Measurements from ENCODE around the gene GYS1. TPM values are rescaled to one million over a fixed set of nuclear protein-coding genes. Genes with fewer than 3 reads are reported as not detected.

GYS1 gene
- total and polyA plus RNA-seq, 8 donors, result 7.3 to 18.2 (median 13.6) TPM

DNA sequence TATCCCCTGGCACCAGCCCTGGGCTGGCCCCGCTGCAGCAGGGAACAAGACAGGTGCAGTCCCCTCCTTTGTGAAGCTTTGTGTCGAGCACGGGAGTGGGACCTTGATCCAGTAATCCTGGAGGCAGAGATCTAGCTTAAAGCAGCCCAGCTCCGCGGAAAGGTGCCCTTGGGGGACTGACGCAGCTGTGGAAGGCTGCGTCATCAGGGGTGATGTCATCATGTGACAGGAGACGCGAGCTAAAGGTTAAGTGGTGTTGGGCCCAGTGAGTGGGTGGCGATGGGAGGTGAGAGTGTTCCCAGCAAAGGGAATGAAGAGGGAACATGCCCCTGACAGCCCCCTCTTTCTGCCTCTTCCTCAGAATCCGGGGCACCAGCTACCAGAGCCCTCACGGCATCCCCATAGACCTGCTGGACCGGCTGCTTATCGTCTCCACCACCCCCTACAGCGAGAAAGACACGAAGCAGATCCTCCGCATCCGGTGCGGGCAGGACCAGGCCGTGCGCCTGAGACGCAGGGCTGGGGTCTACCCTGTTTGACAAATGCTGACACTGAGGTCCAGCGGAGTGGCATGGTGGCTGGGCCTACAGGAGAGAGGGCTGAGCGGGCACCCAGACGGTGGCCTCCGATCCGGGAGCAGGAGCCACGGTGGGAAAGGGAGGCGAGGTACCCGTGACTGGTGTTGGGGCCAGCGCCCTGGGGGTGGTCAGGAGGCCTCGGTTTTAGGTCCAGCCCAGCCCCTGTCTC lies 21.2 kb upstream of the GYS1 start:
- TF ChIP-seq, protein P1, sequence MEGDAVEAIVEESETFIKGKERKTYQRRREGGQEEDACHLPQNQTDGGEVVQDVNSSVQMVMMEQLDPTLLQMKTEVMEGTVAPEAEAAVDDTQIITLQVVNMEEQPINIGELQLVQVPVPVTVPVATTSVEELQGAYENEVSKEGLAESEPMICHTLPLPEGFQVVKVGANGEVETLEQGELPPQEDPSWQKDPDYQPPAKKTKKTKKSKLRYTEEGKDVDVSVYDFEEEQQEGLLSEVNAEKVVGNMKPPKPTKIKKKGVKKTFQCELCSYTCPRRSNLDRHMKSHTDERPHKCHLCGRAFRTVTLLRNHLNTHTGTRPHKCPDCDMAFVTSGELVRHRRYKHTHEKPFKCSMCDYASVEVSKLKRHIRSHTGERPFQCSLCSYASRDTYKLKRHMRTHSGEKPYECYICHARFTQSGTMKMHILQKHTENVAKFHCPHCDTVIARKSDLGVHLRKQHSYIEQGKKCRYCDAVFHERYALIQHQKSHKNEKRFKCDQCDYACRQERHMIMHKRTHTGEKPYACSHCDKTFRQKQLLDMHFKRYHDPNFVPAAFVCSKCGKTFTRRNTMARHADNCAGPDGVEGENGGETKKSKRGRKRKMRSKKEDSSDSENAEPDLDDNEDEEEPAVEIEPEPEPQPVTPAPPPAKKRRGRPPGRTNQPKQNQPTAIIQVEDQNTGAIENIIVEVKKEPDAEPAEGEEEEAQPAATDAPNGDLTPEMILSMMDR (IDR thresholded peaks at IDR 0.05), result no peak
- peaks cover 0 to 9% (median 3%) of the 10 kb centered on the region in 3 donors for H3K4me1 ChIP-seq
- DNase-seq, result no peak
- 92% methylated on average over 32 of the region's 32 CpGs for WGBS, 2 donors
- H3K4me3 ChIP-seq, result no peak overlapping the region
- FAIRE-seq, result no peak
- no peak for ATAC-seq
- no peak overlapping the region for H3K27ac ChIP-seq
- no peaks in the 10 kb centered on the region for H3K27me3 ChIP-seq
- peaks cover 0 to 12% (median 0%) of the 10 kb centered on the region in 3 donors for H3K36me3 ChIP-seq
- intact Hi-C loops (cut with DNase I), result no loop called here
- H3K9me3 ChIP-seq, result no peaks in the 10 kb centered on the region

- Histone ChIP-seq H3K36me3 (peaks cover 0 to 13% (median 0%) of the 10 kb centered on the region in 3 donors), H3K9me3 (no peaks in the 10 kb centered on the region), H3K27ac (no peak overlapping the region), H3K4me3 (no peak overlapping the region), H3K4me1 (no peaks in the 10 kb centered on the region), H3K27me3 (no peaks in the 10 kb centered on the region)
- TF ChIP-seq, protein P1 (IDR thresholded peaks at IDR 0.05), result no peak
- ATAC-seq, result no peak
- no peak for DNase-seq
- no peak for FAIRE-seq
- intact Hi-C loops (cut with DNase I), result no loop called here
- 87 to 93% methylated on average over 17 of the region's 17 CpGs for WGBS, 2 donors
These were observed 18.1 kb upstream of the GYS1 start for GRCh38 chr19:49011194-49011593.

GRCh38 chr19:49010453-49010852 lies 17.3 kb upstream of the GYS1 start:
- no peaks in the 10 kb centered on the region for H3K4me1 ChIP-seq
- 92% methylated on average over 18 of the region's 18 CpGs for WGBS, 2 donors
- no peaks in the 10 kb centered on the region for H3K27me3 ChIP-seq
- H3K27ac ChIP-seq, result no peak overlapping the region
- no peaks in the 10 kb centered on the region for H3K9me3 ChIP-seq
- intact Hi-C loops (cut with DNase I), result no loop called here
- TF ChIP-seq, protein P1 (IDR thresholded peaks at IDR 0.05), result no peak
- ATAC-seq (no peak), DNase-seq (no peak), FAIRE-seq (no peak)
- peaks cover 0 to 13% (median 0%) of the 10 kb centered on the region in 3 donors for H3K36me3 ChIP-seq
- no peak overlapping the region for H3K4me3 ChIP-seq

DNA sequence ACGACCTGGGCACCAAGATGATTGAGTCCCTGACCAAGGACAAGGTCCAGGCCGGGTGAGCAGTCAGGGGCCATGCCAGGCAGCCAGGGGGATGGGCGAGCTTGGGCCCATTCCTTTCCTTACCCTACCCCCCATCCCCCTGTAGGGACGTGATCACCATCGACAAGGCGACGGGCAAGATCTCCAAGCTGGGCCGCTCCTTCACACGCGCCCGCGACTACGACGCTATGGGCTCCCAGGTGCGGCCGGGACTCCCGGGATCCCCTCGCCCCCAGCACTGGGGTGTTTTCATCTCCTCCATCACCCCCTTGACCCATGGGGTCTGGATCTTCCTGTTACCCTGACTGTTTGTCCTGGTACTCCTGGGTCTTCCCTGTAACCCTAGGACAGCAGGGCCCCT lies 16.7 kb upstream of the GYS1 start:
- Histone ChIP-seq H3K27me3 (no peaks in the 10 kb centered on the region), H3K9me3 (no peaks in the 10 kb centered on the region), H3K27ac (no peak overlapping the region), H3K4me1 (no peaks in the 10 kb centered on the region), H3K4me3 (no peak overlapping the region), H3K36me3 (peaks cover 0 to 13% (median 4%) of the 10 kb centered on the region in 3 donors)
- DNase-seq (no peak), ATAC-seq (no peak), FAIRE-seq (no peak)
- intact Hi-C loops (cut with DNase I), result no loop called here
- WGBS, 2 donors, result 95% methylated on average over 14 to 18 of the region's 18 CpGs
- TF ChIP-seq, protein P1 (IDR thresholded peaks at IDR 0.05), result no peak

DNA sequence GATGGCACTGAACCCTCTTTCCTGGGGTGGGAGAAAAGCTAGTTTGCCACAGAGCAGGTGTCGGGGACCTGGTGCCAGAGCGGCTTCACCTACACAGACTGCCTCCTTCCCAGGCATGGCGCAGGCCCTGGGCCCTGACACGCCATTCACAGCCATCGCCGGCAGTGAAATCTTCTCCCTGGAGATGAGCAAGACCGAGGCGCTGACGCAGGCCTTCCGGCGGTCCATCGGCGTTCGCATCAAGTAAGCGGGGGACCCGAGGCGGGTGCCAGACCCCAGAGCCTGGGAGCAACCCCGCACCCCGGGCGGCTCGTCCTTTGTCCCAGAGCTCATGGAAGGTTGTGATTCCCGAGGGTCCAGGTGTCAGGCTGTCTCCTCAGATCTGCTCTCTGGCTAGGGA lies 13.8 kb upstream of the GYS1 start:
- FAIRE-seq, result no peak
- DNase-seq, result no peak
- 95% methylated on average over 22 of the region's 22 CpGs for WGBS, 2 donors
- no peak for ATAC-seq
- no peaks in the 10 kb centered on the region for H3K9me3 ChIP-seq
- H3K36me3 ChIP-seq, result peaks cover 0 to 13% (median 12%) of the 10 kb centered on the region in 3 donors
- no peaks in the 10 kb centered on the region for H3K27me3 ChIP-seq
- no peak overlapping the region for H3K4me3 ChIP-seq
- H3K27ac ChIP-seq, result no peak overlapping the region
- TF ChIP-seq, protein P1 (IDR thresholded peaks at IDR 0.05), result no peak
- H3K4me1 ChIP-seq, result no peaks in the 10 kb centered on the region
- intact Hi-C loops (cut with DNase I), result no loop called here
